Glomerular endothelial cell (primary cell): ENCODE results near the gene MAGI2. TPM values are rescaled to one million over a fixed set of nuclear protein-coding genes. Genes with fewer than 3 reads are reported as not detected.

Experiments used
- DNase-seq: peaks from one replicate; pipeline ENCODE4 v3.0.0-alpha.2; 2011; ENCODE audit warnings: low read depth, low spot score; ENCODE audit errors: extremely low read depth
- total RNA-seq: library from RNA; depleted of rRNA; stranded (reverse); fragments of >200 nt; gene quantifications from 2 replicates; pipeline ENCODE4 v1.2.3, GENCODE V29; 2015

The MAGI2 gene
- total RNA-seq, 1 donor from 2014 or later: 6.7 TPM

GRCh38 chr7:78398576-78398975 is 1054.9 kb downstream of the MAGI2 start:
- no peak for DNase-seq

- no peak for DNase-seq
These were observed 1055.4 kb downstream of the MAGI2 start for GRCh38 chr7:78398081-78398480.

GRCh38 chr7:78396210-78396609 is 1057.3 kb downstream of the MAGI2 start:
- no peak for DNase-seq

- DNase-seq: no peak
These were observed 1058.0 kb downstream of the MAGI2 start for GRCh38 chr7:78395298-78396036.

- DNase-seq: no peak
These were observed 1064.4 kb downstream of the MAGI2 start for GRCh38 chr7:78389022-78389421.

- DNase-seq: no peak
These were observed 1066.9 kb downstream of the MAGI2 start for GRCh38 chr7:78386520-78386919.

- no peak for DNase-seq
These were observed 1070.2 kb downstream of the MAGI2 start for GRCh38 chr7:78383096-78383880.

GRCh38 chr7:78379148-78379547 is 1074.3 kb downstream of the MAGI2 start:
- DNase-seq: no peak

GRCh38 chr7:78377532-78377931 is 1075.9 kb downstream of the MAGI2 start:
- DNase-seq: no peak

GRCh38 chr7:78370936-78371335 is 1082.5 kb downstream of the MAGI2 start:
- no peak for DNase-seq

GRCh38 chr7:78368771-78369170 is 1084.7 kb downstream of the MAGI2 start:
- no peak for DNase-seq

- DNase-seq: no peak
These were observed 1086.1 kb downstream of the MAGI2 start for GRCh38 chr7:78367280-78367773.

GRCh38 chr7:78363866-78364265 is 1089.6 kb downstream of the MAGI2 start:
- no peak for DNase-seq

- DNase-seq: no peak
These were observed 1093.6 kb downstream of the MAGI2 start for GRCh38 chr7:78359836-78360235.

- DNase-seq: no peak
These were observed 1095.8 kb downstream of the MAGI2 start for GRCh38 chr7:78357709-78358108.

GRCh38 chr7:78355834-78356233 is 1097.6 kb downstream of the MAGI2 start:
- DNase-seq: no peak

- DNase-seq: no peak
These were observed 1102.5 kb downstream of the MAGI2 start for GRCh38 chr7:78350926-78351325.

- no peak for DNase-seq
These were observed 1103.1 kb downstream of the MAGI2 start for GRCh38 chr7:78350391-78350790.

- DNase-seq: no peak
These were observed 1106.6 kb downstream of the MAGI2 start for GRCh38 chr7:78346827-78347226.

- DNase-seq: no peak
These were observed 1107.5 kb downstream of the MAGI2 start for GRCh38 chr7:78345979-78346378.

GRCh38 chr7:78345293-78345911 is 1108.1 kb downstream of the MAGI2 start:
- DNase-seq: no peak

- DNase-seq: no peak
These were observed 1119.0 kb downstream of the MAGI2 start for GRCh38 chr7:78334426-78334825.
